Subcutaneous adipose tissue (tissue), 4 donors: Measurements from ENCODE around the gene MELTF. TPM values are rescaled to one million over a fixed set of nuclear protein-coding genes. Genes with fewer than 3 reads are reported as not detected.

Experiments
- total RNA-seq, 4 donors: library from RNA; depleted of rRNA; stranded (reverse); fragments of >200 nt; gene quantifications; one replicate each; pipeline ENCODE4 v1.1.0, GENCODE V29; 2016
- TF ChIP-seq, protein P1 (sequence below): fragments of 450-650 bp; IDR thresholded peaks from one replicate; pipeline ENCODE4 v1.5.1; 2016; ENCODE audit warnings: low read depth, mild to moderate bottlenecking, control low read depth, antibody characterized with exemption, moderate library complexity

MELTF gene
- total RNA-seq, 4 donors from 2014 or later, result 3.8 to 10.7 (median 8.5) TPM

GRCh38 chr3:196991581-196992460 lies 37.8 kb downstream of the MELTF start:
- TF ChIP-seq, protein P1, sequence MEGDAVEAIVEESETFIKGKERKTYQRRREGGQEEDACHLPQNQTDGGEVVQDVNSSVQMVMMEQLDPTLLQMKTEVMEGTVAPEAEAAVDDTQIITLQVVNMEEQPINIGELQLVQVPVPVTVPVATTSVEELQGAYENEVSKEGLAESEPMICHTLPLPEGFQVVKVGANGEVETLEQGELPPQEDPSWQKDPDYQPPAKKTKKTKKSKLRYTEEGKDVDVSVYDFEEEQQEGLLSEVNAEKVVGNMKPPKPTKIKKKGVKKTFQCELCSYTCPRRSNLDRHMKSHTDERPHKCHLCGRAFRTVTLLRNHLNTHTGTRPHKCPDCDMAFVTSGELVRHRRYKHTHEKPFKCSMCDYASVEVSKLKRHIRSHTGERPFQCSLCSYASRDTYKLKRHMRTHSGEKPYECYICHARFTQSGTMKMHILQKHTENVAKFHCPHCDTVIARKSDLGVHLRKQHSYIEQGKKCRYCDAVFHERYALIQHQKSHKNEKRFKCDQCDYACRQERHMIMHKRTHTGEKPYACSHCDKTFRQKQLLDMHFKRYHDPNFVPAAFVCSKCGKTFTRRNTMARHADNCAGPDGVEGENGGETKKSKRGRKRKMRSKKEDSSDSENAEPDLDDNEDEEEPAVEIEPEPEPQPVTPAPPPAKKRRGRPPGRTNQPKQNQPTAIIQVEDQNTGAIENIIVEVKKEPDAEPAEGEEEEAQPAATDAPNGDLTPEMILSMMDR, result no peak

DNA sequence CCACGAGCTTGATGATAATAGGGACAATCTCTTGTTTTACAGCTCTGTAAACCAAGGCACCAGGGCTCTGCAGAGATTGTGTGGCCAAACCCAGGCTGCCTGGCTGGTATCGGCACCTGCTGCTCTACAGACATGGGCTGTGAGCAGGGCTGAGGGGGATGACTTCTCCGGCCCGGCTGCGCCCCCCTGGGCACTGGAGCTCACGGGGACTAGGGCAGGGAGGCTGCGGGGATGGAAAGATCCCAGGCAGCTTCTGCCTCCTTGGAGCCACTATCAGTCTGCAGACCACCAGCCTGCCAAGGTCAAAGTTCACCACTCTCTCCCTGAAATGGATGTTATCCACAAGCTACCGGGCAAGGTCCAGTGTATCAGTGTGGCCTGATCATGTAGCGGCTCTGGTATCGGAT lies 39.0 kb downstream of the MELTF start:
- TF ChIP-seq, protein P1, result no peak

- TF ChIP-seq, protein P1, result no peak
Measured at GRCh38 chr3:196989721-196990262, 39.8 kb downstream of the MELTF start.

GRCh38 chr3:196988241-196989029 lies 41.2 kb downstream of the MELTF start:
- TF ChIP-seq, protein P1, result no peak

DNA sequence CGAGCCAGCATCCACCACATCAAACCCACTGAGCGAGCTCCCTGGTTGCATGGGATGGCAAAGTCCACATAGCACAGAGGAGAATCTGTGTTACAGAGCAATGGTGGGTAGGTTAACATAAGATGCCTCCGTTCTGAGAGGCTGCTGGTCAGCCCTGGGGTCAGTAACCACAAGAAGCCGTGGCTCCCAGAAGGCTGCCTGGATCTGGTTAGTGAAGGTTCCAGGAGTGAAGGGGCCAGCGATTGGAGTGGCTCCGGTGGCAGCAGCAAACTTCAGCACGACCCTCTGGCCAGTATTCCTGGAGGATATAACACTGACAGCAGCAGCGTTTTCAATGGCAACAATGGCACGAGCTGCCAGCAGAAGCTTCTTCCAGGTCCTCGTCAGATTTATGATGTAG lies 42.6 kb downstream of the MELTF start:
- TF ChIP-seq, protein P1, result no peak

DNA sequence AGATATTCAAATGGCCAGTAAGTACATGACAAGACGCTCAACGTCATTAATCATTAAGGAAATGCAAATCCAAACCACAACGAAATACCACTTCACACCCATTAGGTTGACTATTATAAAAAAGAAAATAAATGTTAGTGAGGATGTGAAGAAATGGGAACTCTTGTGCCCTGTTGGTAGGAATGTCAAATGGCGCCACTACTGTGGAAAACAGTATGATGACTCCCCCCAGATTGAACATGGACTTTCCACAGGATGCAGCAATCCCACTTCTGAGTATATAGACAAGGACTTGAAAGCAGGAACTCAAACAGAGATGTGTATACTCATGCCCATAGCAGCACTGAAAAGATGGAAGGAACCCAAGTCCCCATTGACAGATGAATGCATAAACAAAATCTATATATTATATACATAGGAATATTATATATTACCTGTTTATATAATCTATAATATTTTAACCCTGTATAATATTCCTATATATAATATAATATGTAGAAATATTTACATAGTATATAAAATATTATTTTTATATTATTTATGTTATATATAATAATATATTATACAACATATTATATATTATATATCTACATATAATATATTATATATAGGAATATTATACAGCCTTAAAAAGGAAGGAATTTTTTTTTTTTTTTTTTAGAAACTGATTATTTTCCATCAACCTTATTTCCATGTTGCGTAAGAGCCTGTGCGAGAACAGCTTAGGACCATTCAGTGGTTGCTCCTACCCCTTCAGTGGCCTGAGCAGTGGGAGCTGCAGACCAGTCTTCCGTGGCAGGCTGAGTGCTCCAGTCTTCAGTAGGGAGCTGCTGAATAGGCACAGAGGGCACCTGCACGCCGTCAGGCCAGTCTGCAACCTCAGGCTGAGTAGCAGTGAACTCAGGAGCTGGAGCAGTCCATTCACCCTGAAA lies 43.4 kb downstream of the MELTF start:
- TF ChIP-seq, protein P1, result no peak
